ENCODE data around the gene PPP2R3A. TPM values are rescaled to one million over a fixed set of nuclear protein-coding genes. Genes with fewer than 3 reads are reported as not detected.

PPP2R3A gene
- total and polyA plus RNA-seq, 2 experiments from 2014 or later = 6.4 to 15.2 TPM

DNA sequence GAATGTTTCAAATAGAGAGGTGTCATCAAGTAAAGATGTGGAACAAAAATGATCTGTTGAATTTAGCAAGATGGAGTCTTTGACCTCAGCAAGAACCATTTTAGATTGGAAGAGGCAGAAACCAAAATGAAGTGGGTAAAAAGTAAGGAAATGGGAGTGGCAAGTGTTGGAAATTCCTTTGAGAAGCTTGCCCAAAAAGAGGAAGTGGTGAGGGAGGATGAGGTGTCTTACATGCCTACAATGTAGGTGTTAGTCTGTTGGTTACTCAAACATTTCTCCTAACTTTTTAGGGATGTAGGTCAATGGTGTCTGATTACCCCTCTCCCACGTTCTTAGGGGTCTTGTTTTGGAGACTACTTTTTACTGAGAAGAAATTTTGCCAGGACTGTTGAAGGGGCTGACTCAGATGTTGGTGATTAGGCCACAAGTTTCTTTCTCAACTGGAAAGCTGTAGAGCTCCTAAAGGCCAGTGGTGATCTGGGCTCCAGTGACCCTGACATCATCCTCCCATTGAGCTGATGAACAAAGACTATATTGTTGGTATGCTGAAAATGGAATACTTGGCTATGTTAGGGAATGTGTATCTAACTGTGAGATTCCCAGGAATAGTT lies 5.1 kb downstream of the PPP2R3A start (continued):
- TF ChIP-seq JUNB (IDR thresholded peaks at IDR 0.05; ENCODE audit: unreplicated experiment) (no peak), EZH2phosphoT487 (IDR thresholded peaks at IDR 0.05; ENCODE audit: unreplicated experiment) (no peak)

DNA sequence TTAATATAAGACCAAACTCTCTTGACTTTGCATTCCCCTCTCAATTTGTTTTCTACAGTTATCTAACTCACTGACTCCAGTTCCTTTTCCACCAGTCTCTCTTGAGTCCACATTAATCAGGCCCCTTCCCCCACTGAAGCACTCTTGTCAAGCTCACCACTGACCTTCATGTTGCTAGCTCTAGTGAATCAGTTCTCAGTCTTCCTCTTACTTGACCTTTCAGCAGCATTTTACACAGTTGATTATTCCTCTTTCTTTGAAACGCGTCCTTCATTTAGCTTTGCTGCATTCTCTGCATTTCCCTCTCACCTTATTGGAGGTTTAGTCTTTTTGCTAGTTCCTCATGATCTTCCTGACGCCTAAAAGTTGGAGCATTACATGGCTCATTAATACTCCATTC lies 8.3 kb downstream of the PPP2R3A start:
- no peaks in the 10 kb centered on the region for H3K27me3 ChIP-seq (ENCODE audit: insufficient read depth)
- TF ChIP-seq EZH2phosphoT487 (IDR thresholded peaks at IDR 0.05; ENCODE audit: unreplicated experiment) (no peak), POLR2AphosphoS5 (IDR thresholded peaks at IDR 0.05; ENCODE audit: low read depth) (no peak)
- TF ChIP-seq, protein P1, sequence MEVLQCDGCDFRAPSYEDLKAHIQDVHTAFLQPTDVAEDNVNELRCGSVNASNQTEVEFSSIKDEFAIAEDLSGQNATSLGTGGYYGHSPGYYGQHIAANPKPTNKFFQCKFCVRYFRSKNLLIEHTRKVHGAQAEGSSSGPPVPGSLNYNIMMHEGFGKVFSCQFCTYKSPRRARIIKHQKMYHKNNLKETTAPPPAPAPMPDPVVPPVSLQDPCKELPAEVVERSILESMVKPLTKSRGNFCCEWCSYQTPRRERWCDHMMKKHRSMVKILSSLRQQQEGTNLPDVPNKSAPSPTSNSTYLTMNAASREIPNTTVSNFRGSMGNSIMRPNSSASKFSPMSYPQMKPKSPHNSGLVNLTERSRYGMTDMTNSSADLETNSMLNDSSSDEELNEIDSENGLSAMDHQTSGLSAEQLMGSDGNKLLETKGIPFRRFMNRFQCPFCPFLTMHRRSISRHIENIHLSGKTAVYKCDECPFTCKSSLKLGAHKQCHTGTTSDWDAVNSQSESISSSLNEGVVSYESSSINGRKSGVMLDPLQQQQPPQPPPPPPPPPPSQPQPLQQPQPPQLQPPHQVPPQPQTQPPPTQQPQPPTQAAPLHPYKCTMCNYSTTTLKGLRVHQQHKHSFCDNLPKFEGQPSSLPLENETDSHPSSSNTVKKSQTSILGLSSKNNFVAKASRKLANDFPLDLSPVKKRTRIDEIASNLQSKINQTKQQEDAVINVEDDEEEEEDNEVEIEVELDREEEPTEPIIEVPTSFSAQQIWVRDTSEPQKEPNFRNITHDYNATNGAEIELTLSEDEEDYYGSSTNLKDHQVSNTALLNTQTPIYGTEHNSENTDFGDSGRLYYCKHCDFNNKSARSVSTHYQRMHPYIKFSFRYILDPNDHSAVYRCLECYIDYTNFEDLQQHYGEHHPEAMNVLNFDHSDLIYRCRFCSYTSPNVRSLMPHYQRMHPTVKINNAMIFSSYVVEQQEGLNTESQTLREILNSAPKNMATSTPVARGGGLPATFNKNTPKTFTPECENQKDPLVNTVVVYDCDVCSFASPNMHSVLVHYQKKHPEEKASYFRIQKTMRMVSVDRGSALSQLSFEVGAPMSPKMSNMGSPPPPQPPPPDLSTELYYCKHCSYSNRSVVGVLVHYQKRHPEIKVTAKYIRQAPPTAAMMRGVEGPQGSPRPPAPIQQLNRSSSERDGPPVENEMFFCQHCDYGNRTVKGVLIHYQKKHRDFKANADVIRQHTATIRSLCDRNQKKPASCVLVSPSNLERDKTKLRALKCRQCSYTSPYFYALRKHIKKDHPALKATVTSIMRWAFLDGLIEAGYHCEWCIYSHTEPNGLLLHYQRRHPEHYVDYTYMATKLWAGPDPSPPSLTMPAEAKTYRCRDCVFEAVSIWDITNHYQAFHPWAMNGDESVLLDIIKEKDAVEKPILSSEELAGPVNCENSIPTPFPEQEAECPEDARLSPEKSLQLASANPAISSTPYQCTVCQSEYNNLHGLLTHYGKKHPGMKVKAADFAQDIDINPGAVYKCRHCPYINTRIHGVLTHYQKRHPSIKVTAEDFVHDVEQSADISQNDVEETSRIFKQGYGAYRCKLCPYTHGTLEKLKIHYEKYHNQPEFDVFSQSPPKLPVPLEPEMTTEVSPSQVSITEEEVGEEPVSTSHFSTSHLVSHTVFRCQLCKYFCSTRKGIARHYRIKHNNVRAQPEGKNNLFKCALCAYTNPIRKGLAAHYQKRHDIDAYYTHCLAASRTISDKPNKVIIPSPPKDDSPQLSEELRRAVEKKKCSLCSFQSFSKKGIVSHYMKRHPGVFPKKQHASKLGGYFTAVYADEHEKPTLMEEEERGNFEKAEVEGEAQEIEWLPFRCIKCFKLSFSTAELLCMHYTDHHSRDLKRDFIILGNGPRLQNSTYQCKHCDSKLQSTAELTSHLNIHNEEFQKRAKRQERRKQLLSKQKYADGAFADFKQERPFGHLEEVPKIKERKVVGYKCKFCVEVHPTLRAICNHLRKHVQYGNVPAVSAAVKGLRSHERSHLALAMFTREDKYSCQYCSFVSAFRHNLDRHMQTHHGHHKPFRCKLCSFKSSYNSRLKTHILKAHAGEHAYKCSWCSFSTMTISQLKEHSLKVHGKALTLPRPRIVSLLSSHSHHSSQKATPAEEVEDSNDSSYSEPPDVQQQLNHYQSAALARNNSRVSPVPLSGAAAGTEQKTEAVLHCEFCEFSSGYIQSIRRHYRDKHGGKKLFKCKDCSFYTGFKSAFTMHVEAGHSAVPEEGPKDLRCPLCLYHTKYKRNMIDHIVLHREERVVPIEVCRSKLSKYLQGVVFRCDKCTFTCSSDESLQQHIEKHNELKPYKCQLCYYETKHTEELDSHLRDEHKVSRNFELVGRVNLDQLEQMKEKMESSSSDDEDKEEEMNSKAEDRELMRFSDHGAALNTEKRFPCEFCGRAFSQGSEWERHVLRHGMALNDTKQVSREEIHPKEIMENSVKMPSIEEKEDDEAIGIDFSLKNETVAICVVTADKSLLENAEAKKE (CRISPR knock-in tag; IDR thresholded peaks at IDR 0.05) = no peak
- H3K27me3 Mint-ChIP-seq (ENCODE audit: insufficient read depth, low read depth, poor library complexity) = peaks cover 3% of the 10 kb centered on the region
- H2AFZ ChIP-seq = no peak overlapping the region
- H3K4me1 Mint-ChIP-seq = peaks cover 28% of the 10 kb centered on the region
- no peaks in the 10 kb centered on the region; the same call in 2 of the 3 replicates for H3K36me3 Mint-ChIP-seq (ENCODE audit: low read depth)
- no peak overlapping the region; the same call in 1 of the 2 replicates for H3K27ac Mint-ChIP-seq
- H3K27ac ChIP-seq (ENCODE audit: low read depth) = peak overlapping the region; percentile 3; the same call in 1 of the 2 replicates
- no peaks in the 10 kb centered on the region for H3K9me3 Mint-ChIP-seq
- H3K4me1 ChIP-seq (ENCODE audit: insufficient read depth) = peaks cover 24% of the 10 kb centered on the region
- no peaks in the 10 kb centered on the region for H3K36me3 ChIP-seq (ENCODE audit: insufficient read depth)
- ATAC-seq (peak; percentile 48), DNase-seq (ENCODE audit: low spot score) (no peak)
- peaks cover 96% of the 10 kb centered on the region for H3K79me2 ChIP-seq (replicated peaks; ENCODE audit: insufficient read depth)
- H3K4me2 ChIP-seq = peak overlapping the region; percentile 2; the same call in 1 of the 2 replicates
- no peak overlapping the region for H3K4me3 ChIP-seq
- H3K4me3 Mint-ChIP-seq = no peak overlapping the region
- H3K9me2 ChIP-seq (ENCODE audit: insufficient read depth) = peaks cover 15% of the 10 kb centered on the region
- no peaks in the 10 kb centered on the region; the same call in 1 of the 2 replicates for H4K20me1 ChIP-seq (replicated peaks; ENCODE audit: insufficient read depth)
- H3F3A ChIP-seq (replicated peaks; ENCODE audit: low read depth) = no peaks in the 10 kb centered on the region
